GM12878 (cell line): ENCODE data around the gene NFAT5. TPM values are rescaled to one million over a fixed set of nuclear protein-coding genes. Genes with fewer than 3 reads are reported as not detected.
"Not testable (repeated sequence)": the region's sequence is repeated elsewhere in the genome, so short reads cannot be mapped to it uniquely, and the experiment has no call there.

Experiments used
- ATAC-seq: fragments of 200-7000 bp; cut with Tn5 transposase; 3 replicates; pipeline ENCODE4 v1.9.1; 2020; ENCODE audit warnings: mild to moderate bottlenecking, moderate library complexity
- BruUV-seq: library from RNA; stranded (reverse); fragments of 400-500 nt; replicated peaks from 2 replicates; lab custom pipeline; 2021; lab: Mats Ljungman, UMichigan
- CTCF ChIA-PET: fragments of 300-600 bp; sonication (Branson Sonifier 250); formaldehyde crosslinking; extraction: SDS; loops from one replicate; lab custom pipeline; 2021; ENCODE audit warnings: inconsistent platforms; lab: Yijun Ruan, JAX
- POLR2A ChIA-PET: fragments of 350-600 bp; formaldehyde crosslinking; extraction: SDS; loops from one replicate; lab custom pipeline; 2021; ENCODE audit warnings: inconsistent platforms; lab: Charles Lee
- RAD21 ChIA-PET: fragments of 300-600 bp; sonication (Branson Sonifier 250); formaldehyde crosslinking; loops from one replicate; lab custom pipeline; 2023; ENCODE audit warnings: antibody characterized with exemption; ENCODE audit not compliant: unreplicated experiment; lab: Charles Lee
- SMC1A ChIA-PET: fragments of 300-600 bp; sonication (Branson Sonifier 250); formaldehyde crosslinking; loops from one replicate; lab custom pipeline; 2023; ENCODE audit not compliant: unreplicated experiment, uncharacterized antibody; lab: Charles Lee
- DNase-seq: peaks from one replicate; pipeline ENCODE4 v3.0.0-alpha.2; 2011; ENCODE audit warnings: low read depth, low spot score
- FAIRE-seq: peaks from 3 replicates; lab custom pipeline; 2011; peaks lifted over from hg19 to GRCh38; lab: Jason Lieb, UNC
- H2AFZ ChIP-seq: 2 replicates; pipeline ENCODE4 v1.6.0; 2011; ENCODE audit warnings: low read depth, low read length, control low read depth; ENCODE audit not compliant: control insufficient read depth
- H3K27ac ChIP-seq: 2 replicates; pipeline ENCODE4 v1.5.1; 2011; ENCODE audit warnings: control low read depth; ENCODE audit not compliant: control insufficient read depth, insufficient read depth
- H3K27me3 ChIP-seq, 2 experiments: replicated peaks in 1 of 2; 2 replicates each; pipeline versions ENCODE4 v1.6.0 to v1.6.1; 2011; ENCODE audit warnings: low read length in 1 of 2; ENCODE audit not compliant: control insufficient read depth in 2 of 2, insufficient read depth in 2 of 2
- H3K36me3 ChIP-seq, 2 experiments: 2 replicates each; pipeline ENCODE4 v1.5.1; 2011; ENCODE audit warnings: low read length in 1 of 2; ENCODE audit not compliant: control insufficient read depth in 2 of 2, insufficient read depth in 2 of 2
- H3K4me1 ChIP-seq: 2 replicates; pipeline ENCODE4 v1.6.1; 2011; ENCODE audit warnings: mild to moderate bottlenecking, low read length, moderate library complexity, mixed read lengths; ENCODE audit not compliant: control insufficient read depth, insufficient read depth
- H3K4me2 ChIP-seq: 2 replicates; pipeline ENCODE4 v1.6.0; 2011; ENCODE audit warnings: control low read depth; ENCODE audit not compliant: control insufficient read depth, insufficient read depth
- H3K4me3 ChIP-seq: fragments of 200-600 bp; sonication (generic); 2 replicates; pipeline ENCODE4 v1.5.1; 2016
- H3K79me2 ChIP-seq: 2 replicates; pipeline ENCODE4 v1.6.0; 2011; ENCODE audit warnings: low read length; ENCODE audit not compliant: control insufficient read depth, insufficient read depth
- H3K9ac ChIP-seq: 2 replicates; pipeline ENCODE4 v1.8.0; 2011; ENCODE audit warnings: low read length, control low read depth, mixed read lengths; ENCODE audit not compliant: control insufficient read depth, insufficient read depth
- H3K9me3 ChIP-seq: replicated peaks from 3 replicates; pipeline ENCODE4 v1.5.1; 2011; ENCODE audit warnings: mild to moderate bottlenecking, low read length; ENCODE audit not compliant: control insufficient read depth, insufficient read depth
- H4K20me1 ChIP-seq: 2 replicates; pipeline ENCODE4 v1.6.0; 2011; ENCODE audit not compliant: control insufficient read depth, insufficient read depth
- WGBS: methylation state at CpG from one replicate; pipeline ENCODE4 v1.1.6; 2016; ENCODE audit warnings: low lambda C conversion rate; ENCODE audit not compliant: insufficient replicate concordance, insufficient coverage; ENCODE audit errors: missing lambda C conversion rate; 5-methylcytosine and 5-hydroxymethylcytosine counted together
- in situ Hi-C: fragments of 300-500 bp; cut with MboI; formaldehyde crosslinking; loops from 9 replicates; pipeline ENCODE4 v1.14.3; 2018; ENCODE audit warnings: mixed read lengths
- intact Hi-C: fragments of 100-400 bp; cut with micrococcal nuclease; formaldehyde crosslinking; loops from one replicate; pipeline ENCODE4 v1.14.2; 2022; ENCODE audit not compliant: unreplicated experiment
- polyA plus RNA-seq, 11 experiments: library from polyadenylated mRNA; depleted of rRNA in 4 of 11; unstranded in 6 of 11; stranded (reverse) in 5 of 11; fragments of >200 nt; fragmentation: Nextera tagmentation in 4 of 11; fragmentation: Illumina TruSeq in 1 of 11; extraction: Ambion mirVana in 4 of 11; extraction: Trizol in 1 of 11; gene quantifications; 1 replicate in 1 of 11; 2 replicates in 10 of 11; pipeline versions ENCODE4 v1.2.1 to v1.2.3, GENCODE V29; 2011 to 2016; ENCODE audit warnings: inconsistent platforms in 2 of 11, missing spikeins in 2 of 11, low read depth in 1 of 11
- total RNA-seq, 4 experiments: library from RNA; depleted of rRNA in 3 of 4; stranded (reverse); fragments of >200 nt in 3 of 4; fragmentation: Illumina TruSeq in 1 of 4; extraction: Trizol in 1 of 4; gene quantifications; 2 replicates each; pipeline versions ENCODE4 v1.2.1 to v1.2.3, GENCODE V29; 2013 to 2021
- TF ChIP-seq, protein P1 (sequence below): IDR thresholded peaks from 2 replicates; pipeline ENCODE4 v1.6.1; 2012; ENCODE audit warnings: mild to moderate bottlenecking, low read depth, low read length

Gene NFAT5
- total and polyA plus RNA-seq, 10 of the 15 experiments (the other 5 are each of a cell fraction or from before 2014, with no cell fraction given) = 0.58 to 31.5 (median 12.7) TPM

DNA sequence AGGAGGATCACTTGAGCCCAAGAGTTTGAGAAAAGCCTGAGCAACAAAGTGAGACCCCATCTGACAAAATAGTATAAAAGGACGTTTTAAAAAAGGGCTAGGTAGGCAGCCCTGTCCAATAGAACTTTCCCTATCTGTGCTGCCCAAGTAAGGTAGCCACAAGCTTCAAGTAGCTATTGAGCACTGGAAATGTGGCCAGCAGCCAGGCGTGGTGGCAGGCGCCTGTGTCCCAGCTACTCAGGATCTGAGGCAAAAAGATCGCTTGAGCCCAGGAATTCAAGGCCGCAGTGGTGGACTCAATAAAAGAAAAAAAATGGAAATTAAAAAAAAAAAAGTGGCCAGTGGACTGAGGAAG, 162.1 kb downstream of the NFAT5 start (continued):
- TF ChIP-seq, protein P1, sequence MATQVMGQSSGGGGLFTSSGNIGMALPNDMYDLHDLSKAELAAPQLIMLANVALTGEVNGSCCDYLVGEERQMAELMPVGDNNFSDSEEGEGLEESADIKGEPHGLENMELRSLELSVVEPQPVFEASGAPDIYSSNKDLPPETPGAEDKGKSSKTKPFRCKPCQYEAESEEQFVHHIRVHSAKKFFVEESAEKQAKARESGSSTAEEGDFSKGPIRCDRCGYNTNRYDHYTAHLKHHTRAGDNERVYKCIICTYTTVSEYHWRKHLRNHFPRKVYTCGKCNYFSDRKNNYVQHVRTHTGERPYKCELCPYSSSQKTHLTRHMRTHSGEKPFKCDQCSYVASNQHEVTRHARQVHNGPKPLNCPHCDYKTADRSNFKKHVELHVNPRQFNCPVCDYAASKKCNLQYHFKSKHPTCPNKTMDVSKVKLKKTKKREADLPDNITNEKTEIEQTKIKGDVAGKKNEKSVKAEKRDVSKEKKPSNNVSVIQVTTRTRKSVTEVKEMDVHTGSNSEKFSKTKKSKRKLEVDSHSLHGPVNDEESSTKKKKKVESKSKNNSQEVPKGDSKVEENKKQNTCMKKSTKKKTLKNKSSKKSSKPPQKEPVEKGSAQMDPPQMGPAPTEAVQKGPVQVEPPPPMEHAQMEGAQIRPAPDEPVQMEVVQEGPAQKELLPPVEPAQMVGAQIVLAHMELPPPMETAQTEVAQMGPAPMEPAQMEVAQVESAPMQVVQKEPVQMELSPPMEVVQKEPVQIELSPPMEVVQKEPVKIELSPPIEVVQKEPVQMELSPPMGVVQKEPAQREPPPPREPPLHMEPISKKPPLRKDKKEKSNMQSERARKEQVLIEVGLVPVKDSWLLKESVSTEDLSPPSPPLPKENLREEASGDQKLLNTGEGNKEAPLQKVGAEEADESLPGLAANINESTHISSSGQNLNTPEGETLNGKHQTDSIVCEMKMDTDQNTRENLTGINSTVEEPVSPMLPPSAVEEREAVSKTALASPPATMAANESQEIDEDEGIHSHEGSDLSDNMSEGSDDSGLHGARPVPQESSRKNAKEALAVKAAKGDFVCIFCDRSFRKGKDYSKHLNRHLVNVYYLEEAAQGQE = no peak

DNA sequence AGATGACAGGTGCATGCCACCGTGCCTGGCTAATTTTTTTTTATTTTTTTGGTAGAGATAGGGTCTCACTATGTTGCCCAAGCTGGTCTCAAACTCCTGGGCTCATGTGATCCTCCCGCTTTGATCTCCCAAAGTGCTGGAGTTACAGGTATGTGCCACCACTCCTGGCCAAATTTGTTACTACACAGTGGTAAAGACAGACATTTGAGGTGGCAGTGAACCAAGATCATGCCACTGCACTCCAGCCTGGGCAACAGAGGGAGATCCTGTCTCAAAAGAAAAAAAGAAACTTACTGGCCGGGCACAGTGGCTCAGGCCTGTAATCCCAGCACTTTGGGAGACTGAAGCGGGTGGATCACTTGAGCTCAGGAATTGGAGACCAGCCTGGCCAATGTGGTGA, 163.3 kb downstream of the NFAT5 start:
- ChIA-PET RAD21 (interaction anchor here (0.7 kb wide), 1 partner anchor 19 kb away, joined by 3 read pairs; no protein-coding TSS in a partner anchor), CTCF (interaction anchor here (1.2 to 8.2 kb wide), 2 partner anchors 20 to 25 kb away, joined by 3 to 68 read pairs; partner anchors contain the start of gene NOB1), SMC1A (interaction anchor here (1.2 to 8.3 kb wide), 2 partner anchors 20 to 25 kb away, joined by 3 to 47 read pairs; partner anchors contain the start of gene NOB1), POLR2A (interaction anchor here (0.6 to 1.8 kb wide), 3 partner anchors 22 to 88 kb away, joined by 3 to 9 read pairs (median 4); partner anchors contain the start of gene NOB1)
- H3K27me3 ChIP-seq, in situ Hi-C loops, ATAC-seq, intact Hi-C loops, DNase-seq, FAIRE-seq, H3K9ac ChIP-seq, H3K27ac ChIP-seq, H3K4me1 ChIP-seq, H2AFZ ChIP-seq, H3K36me3 ChIP-seq, H3K4me2 ChIP-seq, H3K9me3 ChIP-seq, H4K20me1 ChIP-seq, H3K4me3 ChIP-seq, BruUV-seq: not testable (repeated sequence)
- peaks cover 20% of the 10 kb centered on the region for H3K79me2 ChIP-seq
- 77% methylated on average over 3 of the region's 4 CpGs for WGBS

DNA sequence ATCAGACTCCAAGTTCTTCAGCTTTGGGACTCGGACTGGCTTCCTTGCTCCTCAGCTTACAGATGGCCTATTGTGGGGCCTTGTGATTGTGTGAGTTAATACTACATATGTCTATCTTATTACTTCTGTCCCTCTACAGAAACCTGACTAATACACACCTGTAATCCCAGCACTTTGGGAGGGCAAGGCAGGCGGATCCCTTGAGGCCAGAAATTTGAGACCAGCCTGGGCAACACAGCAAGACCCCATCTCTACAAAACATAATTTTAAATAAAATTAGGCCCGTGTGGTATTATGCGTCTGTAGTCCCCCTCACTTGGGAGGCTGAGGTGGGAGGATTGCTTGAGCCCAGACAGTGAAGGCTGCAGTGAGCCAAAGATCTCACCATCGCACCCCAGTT, 165.5 kb downstream of the NFAT5 start:
- POLR2A ChIA-PET = interaction anchor here (0.6 to 1.3 kb wide), 4 partner anchors 23 to 753 kb away, joined by 3 to 4 read pairs (median 3); no protein-coding TSS in a partner anchor
- H3K4me2 ChIP-seq, H3K27ac ChIP-seq, intact Hi-C loops, H3K4me1 ChIP-seq, H2AFZ ChIP-seq, H3K27me3 ChIP-seq, H3K4me3 ChIP-seq, DNase-seq, BruUV-seq, RAD21 ChIA-PET, ATAC-seq, H3K36me3 ChIP-seq, H4K20me1 ChIP-seq, in situ Hi-C loops, FAIRE-seq, H3K9me3 ChIP-seq, H3K9ac ChIP-seq: not testable (repeated sequence)
- SMC1A ChIA-PET = interaction anchor here (0.6 to 1.0 kb wide), 2 partner anchors 51 to 347 kb away, joined by 3 read pairs; no protein-coding TSS in a partner anchor
- CTCF ChIA-PET = interaction anchor here (0.7 kb wide), 1 partner anchor 23 kb away, joined by 4 read pairs; the partner anchor contains the start of gene NOB1
- WGBS = 94% methylated on average over 4 of the region's 5 CpGs
- H3K79me2 ChIP-seq = peaks cover 14% of the 10 kb centered on the region
